NCI-H1048 (cell line): ENCODE data around the gene MCMBP.
"Not testable (repeated sequence)": the region's sequence is repeated elsewhere in the genome, so short reads cannot be mapped to it uniquely, and the experiment has no call there.

Experiments
- DNase-seq: peaks from one replicate; lab custom pipeline; 2025; lab: John Stamatoyannopoulos, UW

Gene MCMBP, protein sequence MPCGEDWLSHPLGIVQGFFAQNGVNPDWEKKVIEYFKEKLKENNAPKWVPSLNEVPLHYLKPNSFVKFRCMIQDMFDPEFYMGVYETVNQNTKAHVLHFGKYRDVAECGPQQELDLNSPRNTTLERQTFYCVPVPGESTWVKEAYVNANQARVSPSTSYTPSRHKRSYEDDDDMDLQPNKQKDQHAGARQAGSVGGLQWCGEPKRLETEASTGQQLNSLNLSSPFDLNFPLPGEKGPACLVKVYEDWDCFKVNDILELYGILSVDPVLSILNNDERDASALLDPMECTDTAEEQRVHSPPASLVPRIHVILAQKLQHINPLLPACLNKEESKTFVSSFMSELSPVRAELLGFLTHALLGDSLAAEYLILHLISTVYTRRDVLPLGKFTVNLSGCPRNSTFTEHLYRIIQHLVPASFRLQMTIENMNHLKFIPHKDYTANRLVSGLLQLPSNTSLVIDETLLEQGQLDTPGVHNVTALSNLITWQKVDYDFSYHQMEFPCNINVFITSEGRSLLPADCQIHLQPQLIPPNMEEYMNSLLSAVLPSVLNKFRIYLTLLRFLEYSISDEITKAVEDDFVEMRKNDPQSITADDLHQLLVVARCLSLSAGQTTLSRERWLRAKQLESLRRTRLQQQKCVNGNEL

DNA sequence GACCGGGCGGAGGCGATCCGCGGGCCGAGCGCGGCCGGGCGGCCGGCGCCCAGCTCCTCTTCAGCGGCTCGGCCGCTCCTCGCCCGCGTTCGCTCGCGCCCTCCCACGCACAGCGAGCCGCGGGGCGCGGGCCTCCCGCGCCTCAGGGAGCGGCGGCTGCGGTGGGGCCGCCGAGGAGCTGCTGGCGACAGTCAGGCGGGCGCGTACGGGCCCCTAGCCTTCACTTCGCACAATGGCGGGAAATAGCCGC is at the start of gene MCMBP:
TSS of gene MCMBP (minus strand) at position 234 of the 250 bp plus-strand sequence. CDS start 259 bp downstream, outside the sequence.
- no peak for DNase-seq

DNA sequence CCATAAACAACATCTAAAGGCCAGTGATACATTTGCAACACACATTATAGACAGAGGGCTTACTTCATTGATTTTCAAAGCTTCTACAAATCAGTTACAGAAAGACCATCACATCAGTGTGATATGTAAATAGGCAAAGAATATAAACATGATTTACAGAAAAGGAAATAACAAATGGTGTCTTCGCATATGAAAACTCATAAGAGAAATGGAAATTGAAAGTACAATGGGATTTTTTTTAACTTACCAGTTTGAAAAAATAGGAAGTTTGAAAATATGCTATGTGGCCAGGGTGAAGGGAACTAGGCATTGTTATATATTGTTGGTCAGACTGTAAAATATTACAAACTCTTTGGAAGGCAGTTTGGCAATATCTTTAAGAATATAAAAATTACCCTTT is 47.2 kb upstream of the MCMBP start:
- no peak for DNase-seq

DNA sequence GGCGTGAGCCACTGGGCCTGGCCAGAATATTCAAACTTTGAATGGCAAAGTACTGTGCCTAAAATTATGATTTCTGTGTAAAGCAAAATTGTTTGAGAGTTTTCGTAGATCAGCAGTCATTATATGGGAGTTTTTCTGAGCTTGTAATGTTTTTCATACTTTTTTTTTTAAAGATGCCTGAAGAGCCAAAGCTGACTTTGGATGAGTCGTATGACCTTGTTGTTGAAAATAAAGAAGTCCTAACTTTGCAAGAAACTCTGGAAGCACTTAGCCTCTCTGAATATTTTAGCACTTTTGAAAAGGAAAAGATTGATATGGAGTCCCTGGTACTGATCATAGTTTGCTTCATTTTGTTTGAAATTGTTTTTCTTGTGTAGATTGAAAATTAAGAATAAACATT is 46.6 kb upstream of the MCMBP start:
- DNase-seq: no peak

DNA sequence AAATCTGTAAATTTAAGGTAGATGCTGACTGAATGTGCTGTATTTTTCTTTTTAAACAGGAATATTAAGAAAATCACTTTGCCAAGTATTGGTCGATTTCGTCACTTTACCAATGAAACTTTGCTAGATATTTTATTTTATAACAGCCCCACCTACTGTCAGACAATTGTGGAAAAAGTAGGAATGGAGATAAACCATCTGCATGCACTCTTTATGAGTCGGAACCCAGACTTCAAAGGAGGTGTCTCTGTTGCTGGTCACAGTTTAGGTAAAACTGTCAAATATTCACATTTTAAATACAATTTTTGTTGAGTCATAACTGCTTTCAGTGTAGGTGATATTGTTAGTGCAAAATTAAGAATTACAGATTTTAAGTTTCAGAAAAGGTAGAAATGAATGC is 45.1 kb upstream of the MCMBP start:
- DNase-seq: no peak

DNA sequence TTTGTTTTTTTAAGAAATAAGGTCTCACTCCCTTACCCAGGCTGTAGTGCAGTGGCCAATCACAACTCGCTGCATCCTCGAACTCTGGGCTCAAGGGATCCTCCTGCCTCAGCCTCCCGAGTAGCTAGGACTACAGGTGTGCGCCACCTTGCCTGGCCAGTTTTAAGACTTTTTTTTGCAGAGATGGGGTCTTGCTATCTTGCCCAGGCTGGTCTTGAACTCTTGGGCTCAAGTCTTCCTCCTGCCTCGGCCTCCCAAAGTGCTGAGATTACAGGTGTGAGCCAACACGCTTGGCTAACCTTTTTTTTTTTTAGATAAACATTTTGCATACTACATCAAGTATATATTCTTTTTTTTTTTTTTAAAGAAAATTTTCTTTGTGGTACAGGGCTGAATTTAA is 38.0 kb upstream of the MCMBP start:
- no peak for DNase-seq

DNA sequence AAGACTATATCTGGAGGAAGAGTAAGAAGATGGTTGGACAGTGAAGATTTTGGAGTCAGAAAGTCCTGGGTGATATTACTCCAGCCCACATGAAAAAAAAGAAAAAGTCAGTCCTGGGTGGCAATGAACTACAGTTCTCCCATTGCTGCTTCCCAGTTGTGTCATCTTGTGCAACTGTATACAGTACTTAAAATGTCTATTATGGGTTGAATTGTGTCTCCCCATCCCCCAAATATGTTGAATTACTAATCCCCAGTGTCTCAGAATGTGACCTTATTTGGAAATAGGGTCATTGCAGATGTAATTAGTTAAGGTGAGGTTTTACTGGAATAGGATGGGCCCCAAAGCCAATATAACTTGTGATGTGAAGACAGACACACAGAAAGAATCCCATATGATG is 35.5 kb upstream of the MCMBP start:
- DNase-seq: no peak

DNA sequence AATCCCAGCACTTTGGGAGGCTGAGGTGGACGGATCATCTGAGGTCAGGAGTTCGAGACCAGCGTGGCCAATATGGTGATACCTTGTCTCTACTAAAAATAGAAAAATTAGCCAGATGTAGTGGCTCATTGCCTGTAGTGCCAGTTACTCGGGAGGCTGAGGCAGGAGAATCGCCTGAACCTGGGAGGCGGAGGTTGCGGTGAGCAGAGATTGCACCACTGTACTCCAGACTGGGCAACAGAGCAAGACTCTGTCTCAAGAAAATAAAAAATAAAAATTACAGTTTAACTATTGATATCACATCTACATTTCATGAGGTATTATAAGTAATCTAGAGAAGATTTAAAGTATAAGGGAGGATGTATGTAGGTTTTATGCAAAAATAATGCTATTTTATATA is 35.1 kb upstream of the MCMBP start:
- not testable (repeated sequence) for DNase-seq

DNA sequence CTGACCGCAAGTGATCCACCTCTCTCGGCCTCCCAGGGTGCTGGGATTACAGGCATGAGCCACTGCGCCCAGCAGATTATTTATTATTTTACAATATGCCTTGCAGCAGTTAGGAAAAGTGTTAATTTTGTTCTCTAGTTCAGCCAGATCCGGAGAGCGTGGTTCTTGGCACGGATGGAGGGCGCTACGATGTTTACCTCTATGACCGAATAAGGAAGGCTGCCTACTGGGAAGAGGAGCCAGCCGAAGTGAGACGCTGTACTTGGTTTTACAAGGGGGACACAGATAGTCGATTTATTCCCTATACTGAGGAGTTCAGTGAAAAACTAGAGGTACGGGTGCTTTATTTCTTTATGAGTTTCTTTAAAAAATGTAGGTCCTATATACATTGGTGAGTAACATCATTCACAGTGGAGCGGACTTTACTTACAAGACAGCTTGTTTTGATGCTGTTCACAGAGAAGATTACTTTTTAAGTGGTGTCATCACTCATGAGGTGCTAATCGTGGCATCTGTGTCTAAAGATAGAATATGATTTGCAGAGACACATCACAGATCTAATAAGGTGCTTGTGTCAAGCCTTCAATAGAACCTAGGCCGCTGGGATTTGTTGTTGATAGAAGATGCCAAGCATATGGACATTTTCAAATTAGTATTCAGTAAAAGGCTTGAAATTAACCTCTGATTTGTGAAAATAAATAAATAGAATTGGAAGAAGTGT is 31.5 kb upstream of the MCMBP start:
- DNase-seq: no peak

DNA sequence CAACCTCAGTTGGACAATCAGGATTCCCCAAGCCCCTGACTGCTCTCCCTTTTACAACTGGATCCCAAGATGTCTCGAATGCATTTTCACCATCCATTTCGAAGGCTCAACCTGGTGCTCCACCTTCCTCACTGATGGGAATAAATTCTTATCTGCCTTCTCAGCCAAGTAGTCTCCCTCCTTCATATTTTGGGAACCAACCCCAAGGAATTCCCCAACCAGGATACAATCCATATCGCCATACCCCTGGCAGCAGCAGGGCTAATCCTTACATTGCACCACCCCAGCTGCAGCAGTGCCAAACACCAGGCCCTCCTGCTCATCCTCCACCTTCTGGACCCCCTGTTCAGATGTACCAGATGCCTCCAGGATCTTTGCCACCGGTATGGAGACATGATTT is 25.9 kb upstream of the MCMBP start:
- no peak for DNase-seq

DNA sequence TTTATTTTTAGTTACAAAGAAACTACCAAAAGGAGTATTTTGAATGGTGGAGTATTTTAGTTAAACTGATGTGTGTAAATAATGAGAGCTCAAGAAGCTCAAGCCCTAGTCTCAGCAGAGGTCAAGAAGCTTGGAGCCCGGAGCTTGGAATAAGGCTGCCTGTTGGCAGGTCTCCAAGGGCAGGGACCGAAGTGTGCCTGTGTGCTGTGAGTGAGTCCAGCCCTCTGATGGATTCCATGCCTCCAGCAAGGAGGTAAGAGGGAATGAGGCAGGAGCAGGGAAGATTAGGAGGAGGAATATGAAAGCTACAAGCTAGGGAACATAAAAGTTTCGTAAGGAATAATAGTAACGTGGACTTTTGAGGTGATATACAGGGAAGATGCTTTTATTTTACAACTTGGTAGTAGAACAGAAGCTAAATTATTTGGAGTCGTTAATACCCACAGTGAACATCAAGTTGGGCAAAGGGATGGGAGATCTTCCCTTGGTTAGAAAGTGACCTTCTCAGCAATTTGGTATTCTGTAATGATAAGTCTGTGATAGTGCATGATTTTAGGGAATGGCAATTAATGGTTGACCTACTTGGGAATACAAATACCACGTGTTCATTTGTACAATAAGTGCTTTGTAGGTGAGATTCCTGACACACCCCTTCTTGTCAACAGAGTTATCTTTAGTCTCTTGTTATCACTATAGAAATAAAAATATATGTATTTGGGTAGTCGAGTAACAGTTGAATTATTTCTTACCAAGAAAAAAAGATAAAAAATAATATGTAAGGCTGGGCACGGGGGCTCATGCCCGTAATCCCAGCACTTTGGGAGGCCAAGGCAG is 24.5 kb upstream of the MCMBP start:
- no peak for DNase-seq

DNA sequence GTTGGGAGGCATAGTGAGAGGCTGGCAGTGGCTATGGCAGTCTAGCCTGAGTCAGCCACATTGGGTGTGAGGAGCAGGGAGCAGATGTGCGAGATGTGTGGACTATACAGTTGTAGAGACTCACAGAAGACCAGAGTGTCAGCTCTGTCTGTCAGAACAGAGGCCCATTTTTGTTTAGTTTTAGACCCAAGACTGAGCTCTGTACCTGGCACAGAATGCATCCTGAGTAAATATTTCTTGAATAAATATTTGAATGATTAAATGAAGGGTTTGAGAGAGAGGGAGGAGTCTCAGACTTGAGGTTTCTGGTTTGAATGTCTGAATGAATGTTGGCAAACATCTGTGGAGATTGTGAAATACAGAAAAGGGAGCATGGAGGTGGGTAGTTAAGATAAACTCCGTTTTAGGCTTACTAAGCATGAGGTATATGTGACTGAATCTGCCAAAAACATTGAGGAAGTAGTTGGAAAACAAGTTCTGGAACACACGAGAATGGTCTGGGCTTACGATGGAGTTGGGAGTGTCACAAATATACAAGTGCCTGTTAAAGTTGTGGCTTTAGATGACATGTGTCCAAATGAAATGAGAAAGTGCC is 23.5 kb upstream of the MCMBP start:
- no peak for DNase-seq

DNA sequence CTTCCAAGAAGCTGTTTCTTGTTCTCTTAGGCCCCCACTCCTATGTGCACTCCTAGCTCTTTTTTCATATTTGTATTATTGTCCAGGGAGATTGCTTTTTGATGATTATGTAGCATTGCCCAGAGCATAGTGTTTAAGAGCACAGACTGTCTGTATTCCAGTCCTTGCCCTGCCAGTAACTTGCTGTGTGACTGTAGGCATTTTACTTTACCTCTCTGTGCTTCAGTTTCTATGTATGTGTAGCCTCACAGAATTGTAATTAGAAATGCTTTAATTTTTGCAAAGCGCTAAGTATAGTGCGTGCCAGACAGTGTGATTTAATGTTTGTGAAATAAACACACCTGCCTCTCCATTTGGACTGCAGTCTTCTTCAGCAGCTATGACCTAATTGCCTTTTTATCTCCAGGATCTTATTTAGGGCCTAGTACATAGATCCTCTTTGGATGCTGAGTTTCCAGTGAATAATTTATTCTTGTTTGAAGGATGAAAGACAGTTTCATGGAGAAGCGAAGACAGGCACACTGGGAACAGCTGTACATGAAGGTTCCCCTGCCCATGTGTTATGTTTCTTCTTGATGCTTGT is 21.3 kb upstream of the MCMBP start:
- DNase-seq: no peak

DNA sequence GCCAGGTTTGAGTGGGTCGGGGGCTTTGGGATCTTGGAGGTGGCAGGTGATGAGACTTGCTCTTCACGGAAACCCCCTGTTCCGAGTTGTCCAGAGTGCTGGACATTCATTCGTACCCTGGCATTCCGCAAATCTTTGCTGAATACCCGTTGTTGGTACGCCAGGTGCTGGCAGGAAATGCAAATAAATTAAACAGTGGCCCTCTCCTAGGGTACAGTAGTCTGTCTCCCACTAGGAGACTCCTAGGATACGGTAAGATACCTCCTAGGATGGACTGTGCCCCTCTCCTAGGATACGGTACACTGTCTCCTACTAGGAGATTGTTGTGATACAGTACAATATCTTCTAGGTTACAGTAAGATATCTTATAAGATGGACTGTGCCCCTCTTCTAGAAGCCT is 20.4 kb upstream of the MCMBP start:
- no peak for DNase-seq

DNA sequence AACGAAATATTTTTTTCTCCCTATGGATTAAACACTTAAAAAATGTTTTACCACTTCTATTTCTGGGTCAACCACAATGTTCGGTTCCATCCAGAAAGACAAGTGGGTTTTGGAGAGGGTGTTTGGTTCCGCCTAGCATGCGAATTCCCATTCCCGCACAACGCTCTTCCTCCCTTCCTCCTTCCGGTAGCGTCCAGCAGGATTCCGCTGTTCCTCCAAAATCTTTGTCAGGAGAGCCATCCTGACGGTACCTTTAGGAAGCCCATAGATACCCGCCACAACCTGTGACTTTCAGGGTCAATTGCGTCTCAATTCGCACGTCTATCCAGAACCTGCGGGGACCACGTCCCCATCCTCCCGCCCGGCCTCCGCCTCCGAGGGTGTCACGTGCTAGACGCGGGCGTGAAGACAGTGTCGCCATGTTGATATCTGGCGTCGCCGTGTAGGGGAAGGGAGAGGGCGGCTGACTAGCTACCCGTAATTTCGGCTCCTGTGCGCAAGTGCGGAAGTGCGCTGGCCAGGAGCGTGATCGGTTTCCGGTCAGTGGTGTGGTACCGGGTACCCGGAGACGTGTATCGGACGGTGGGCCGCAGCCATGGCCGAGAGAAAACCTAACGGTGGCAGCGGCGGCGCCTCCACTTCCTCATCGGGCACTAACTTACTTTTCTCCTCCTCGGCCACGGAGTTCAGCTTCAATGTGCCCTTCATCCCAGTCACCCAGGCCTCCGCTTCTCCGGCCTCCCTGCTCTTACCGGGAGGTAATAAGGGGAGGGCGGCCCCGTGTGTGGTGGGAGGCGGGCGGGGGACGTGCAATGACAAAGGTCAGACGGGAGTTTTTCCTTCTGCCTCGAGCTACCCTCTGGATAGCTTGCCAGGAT is 19.8 kb upstream of the MCMBP start, which contains the start of gene SEC23IP:
TSS of gene SEC23IP (plus strand) at position 543 of the 878 bp plus-strand sequence. CDS start at position 596, 53 bp downstream.
- DNase-seq: peak; percentile 66

DNA sequence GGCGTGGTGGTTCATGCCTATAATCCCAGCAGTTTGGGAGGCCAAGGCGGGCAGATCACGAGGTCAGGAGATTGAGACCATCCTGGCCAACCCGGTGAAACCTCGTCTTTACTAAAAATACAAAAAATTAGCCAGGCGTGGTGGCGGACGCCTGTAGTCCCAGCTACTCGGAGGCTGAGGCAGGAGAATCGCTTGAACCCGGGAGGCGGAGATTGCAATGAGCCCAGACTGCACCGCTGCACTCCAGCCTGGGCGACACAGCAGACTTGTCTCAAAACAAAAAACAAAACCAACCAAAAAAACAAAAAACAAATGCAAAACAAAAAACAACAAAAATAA is 19.2 kb upstream of the MCMBP start:
- DNase-seq: not testable (repeated sequence)

DNA sequence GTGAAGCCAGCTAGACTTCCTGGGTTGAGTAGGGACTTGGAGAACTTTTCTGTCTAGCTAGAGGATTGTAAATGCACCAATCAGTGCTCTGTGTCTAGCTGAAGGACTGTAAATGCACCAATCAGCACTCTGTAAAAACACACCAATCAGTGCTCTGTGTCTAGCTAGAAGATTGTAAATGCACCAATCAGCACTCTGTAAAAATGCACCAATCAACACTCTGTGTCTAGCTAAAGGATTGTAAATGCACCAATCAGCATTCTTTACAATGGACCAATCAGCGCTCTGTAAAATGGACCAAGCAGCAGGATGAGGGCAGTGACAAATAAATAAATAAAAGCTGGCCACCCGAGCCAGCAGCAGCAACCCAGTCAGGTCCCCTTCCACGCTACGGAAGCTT is 17.7 kb upstream of the MCMBP start:
- DNase-seq: not testable (repeated sequence)

DNA sequence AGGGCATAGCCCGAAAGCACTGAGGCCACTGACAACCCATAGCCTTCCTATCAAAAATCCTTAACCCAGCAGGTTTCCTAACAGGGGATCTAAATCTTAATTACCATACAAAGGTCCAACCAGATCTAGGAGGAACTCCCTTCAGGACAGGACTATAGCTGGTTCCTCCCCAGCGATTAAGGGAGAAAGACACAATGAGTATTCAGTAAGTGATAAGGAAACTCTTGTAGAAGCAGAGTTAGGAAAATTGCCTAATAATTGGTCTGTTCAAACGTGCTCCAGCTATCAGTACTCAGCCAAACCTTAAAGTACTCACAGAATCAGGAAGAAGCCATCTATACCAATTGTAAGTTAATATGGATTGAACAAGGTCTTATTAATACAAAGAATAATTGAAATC is 16.6 kb upstream of the MCMBP start:
- DNase-seq: not testable (repeated sequence)

DNA sequence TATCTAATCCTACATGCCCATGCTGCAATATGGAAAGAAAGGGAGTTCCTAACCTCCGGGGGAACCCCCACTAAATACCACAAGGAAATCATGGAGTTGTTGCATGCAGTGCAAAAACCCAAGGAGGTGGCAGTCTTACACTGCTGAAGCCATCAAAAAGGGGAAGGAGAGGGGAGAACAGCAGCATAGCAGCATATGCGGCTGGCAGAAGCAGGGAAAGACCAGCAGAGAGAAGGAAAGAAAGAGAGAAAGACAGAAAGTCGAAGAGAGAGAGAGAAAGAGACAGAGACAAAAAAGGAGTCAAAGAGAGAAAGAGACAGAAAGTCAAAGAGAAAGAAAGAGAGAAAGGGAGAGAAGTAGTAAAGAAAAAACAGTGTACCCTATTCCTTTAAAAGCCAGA is 16.1 kb upstream of the MCMBP start:
- not testable (repeated sequence) for DNase-seq

DNA sequence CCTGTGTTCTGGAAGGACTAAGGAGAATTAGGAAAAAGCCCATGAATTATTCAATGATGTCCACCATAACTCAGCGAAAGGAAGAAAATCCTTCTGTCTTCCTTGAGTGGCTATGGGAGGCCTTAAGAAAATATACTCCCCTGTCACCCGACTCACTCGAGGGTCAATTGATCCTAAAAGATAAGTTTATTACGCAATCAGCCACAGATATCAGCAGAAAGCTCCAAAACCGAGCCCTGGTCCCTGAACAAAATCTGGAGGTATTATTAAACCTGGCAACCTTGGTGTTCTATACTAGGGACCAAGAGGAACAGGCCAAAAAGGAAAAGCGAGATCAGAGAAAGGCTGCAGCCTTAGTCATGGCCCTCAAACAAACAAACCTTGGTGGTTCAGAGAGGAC is 13.4 kb upstream of the MCMBP start:
- DNase-seq: not testable (repeated sequence)

DNA sequence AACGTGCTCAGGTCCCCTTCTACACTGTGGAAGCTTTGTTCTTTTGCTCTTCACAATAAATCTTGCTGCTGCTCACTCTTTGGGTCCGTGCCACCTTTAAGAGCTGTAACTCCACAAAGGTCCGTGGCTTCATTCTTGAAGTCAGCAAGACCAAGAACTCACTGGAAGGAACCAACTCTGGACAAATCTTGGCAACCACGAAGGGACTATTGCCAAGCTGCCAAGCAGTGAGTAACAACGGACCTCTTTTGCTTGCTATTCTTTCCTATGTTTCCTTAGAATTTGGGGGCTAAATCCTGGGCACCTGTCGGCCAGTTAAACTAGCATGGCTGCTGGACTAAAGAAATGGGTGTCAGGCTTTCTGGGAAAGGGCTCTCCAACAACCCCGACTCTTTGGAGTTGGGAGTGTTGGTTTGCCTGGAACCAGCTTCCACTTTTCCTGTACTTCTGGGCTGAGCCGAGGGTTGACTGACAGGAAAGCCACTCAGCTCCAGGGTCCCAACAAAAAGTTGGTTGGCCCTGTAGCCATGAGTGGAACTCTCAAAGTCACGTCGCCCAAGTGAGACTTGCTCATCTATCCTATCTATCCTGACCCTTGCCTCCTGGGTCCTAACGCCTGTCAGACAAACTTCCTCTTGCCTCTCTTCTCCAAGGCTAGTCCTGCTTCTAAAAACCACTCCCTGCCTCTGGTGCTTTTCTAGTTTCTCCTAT is 11.4 kb upstream of the MCMBP start:
- not testable (repeated sequence) for DNase-seq
